HEK293 (cell line): ENCODE measurements around the gene FRYL.
A peak's percentile ranks its signal among the peaks of the same experiment; 100 is the strongest.

Experiments used
- GFI1B ChIP-seq: fragments of 450-650 bp; formaldehyde crosslinking; IDR thresholded peaks from 2 replicates; pipeline ENCODE4 v1.5.1; 2016; ENCODE audit warnings: missing biosample characterization, missing genetic modification characterization
- HOXD13 ChIP-seq: sonication (generic); formaldehyde crosslinking; IDR thresholded peaks from 2 replicates; pipeline ENCODE4 v1.8.0; 2022; ENCODE audit warnings: missing genetic modification reagents, borderline replicate concordance
- RBAK ChIP-seq: fragments of 450-650 bp; formaldehyde crosslinking; IDR thresholded peaks from 2 replicates; pipeline ENCODE4 v1.5.1; 2016; ENCODE audit warnings: missing biosample characterization, missing genetic modification characterization
- TCF7L2 ChIP-seq: IDR thresholded peaks from 2 replicates; pipeline ENCODE4 v1.6.1; 2011; ENCODE audit warnings: low read depth, mild to moderate bottlenecking, inconsistent platforms, low read length, moderate library complexity, borderline replicate concordance
- WT1 ChIP-seq: fragments of 450-650 bp; formaldehyde crosslinking; IDR thresholded peaks from 2 replicates; pipeline ENCODE4 v1.5.1; 2016; ENCODE audit warnings: missing biosample characterization, missing genetic modification characterization
- ZBTB10 ChIP-seq: fragments of 450-650 bp; formaldehyde crosslinking; IDR thresholded peaks from 2 replicates; pipeline ENCODE4 v1.5.1; 2016; ENCODE audit warnings: missing biosample characterization, missing genetic modification characterization
- ZIC2 ChIP-seq: fragments of 450-650 bp; formaldehyde crosslinking; IDR thresholded peaks from 2 replicates; pipeline ENCODE4 v1.5.1; 2016; ENCODE audit warnings: missing biosample characterization, missing genetic modification characterization
- ZNF221 ChIP-seq: fragments of 450-650 bp; formaldehyde crosslinking; IDR thresholded peaks from 2 replicates; pipeline ENCODE4 v1.5.1; 2017; ENCODE audit warnings: missing biosample characterization, missing genetic modification characterization, borderline replicate concordance
- ZNF223 ChIP-seq: fragments of 450-650 bp; formaldehyde crosslinking; IDR thresholded peaks from 2 replicates; pipeline ENCODE4 v1.5.1; 2016; ENCODE audit warnings: missing biosample characterization, missing genetic modification characterization
- ZNF302 ChIP-seq: fragments of 450-650 bp; formaldehyde crosslinking; IDR thresholded peaks from 2 replicates; pipeline ENCODE4 v1.5.1; 2016; ENCODE audit warnings: missing biosample characterization, missing genetic modification characterization, low read depth
- ZNF354C ChIP-seq: fragments of 450-650 bp; formaldehyde crosslinking; IDR thresholded peaks from 2 replicates; pipeline ENCODE4 v1.5.1; 2016; ENCODE audit warnings: missing biosample characterization, missing genetic modification characterization, low read depth, borderline replicate concordance
- ZNF37A ChIP-seq: fragments of 450-650 bp; IDR thresholded peaks from 2 replicates; pipeline ENCODE4 v1.5.1; 2018; ENCODE audit warnings: missing biosample characterization, missing genetic modification characterization
- ZNF416 ChIP-seq: fragments of 450-650 bp; formaldehyde crosslinking; IDR thresholded peaks from 2 replicates; pipeline ENCODE4 v1.5.1; 2016; ENCODE audit warnings: missing biosample characterization, missing genetic modification characterization
- ZNF48 ChIP-seq: fragments of 450-650 bp; formaldehyde crosslinking; IDR thresholded peaks from 2 replicates; pipeline ENCODE4 v1.5.1; 2016; ENCODE audit warnings: missing biosample characterization, missing genetic modification characterization
- ZNF626 ChIP-seq: fragments of 450-650 bp; sonication (Bioruptor Pico); formaldehyde crosslinking; IDR thresholded peaks from 2 replicates; pipeline ENCODE4 v1.5.1; 2018; ENCODE audit warnings: missing biosample characterization, missing genetic modification characterization, inconsistent platforms
- ZNF629 ChIP-seq: fragments of 450-650 bp; formaldehyde crosslinking; IDR thresholded peaks from 2 replicates; pipeline ENCODE4 v1.5.1; 2017; ENCODE audit warnings: missing biosample characterization, missing genetic modification characterization
- ZNF654 ChIP-seq: fragments of 450-650 bp; formaldehyde crosslinking; IDR thresholded peaks from 2 replicates; pipeline ENCODE4 v1.5.1; 2016; ENCODE audit warnings: low read depth, missing biosample characterization, missing genetic modification characterization
- ZNF76 ChIP-seq: fragments of 450-650 bp; formaldehyde crosslinking; IDR thresholded peaks from 2 replicates; pipeline ENCODE4; 2016; ENCODE audit warnings: low read depth, missing biosample characterization, missing genetic modification characterization, borderline replicate concordance
- ZSCAN4 ChIP-seq: fragments of 450-650 bp; formaldehyde crosslinking; IDR thresholded peaks from 2 replicates; pipeline ENCODE4 v1.5.1; 2017; ENCODE audit warnings: missing biosample characterization, missing genetic modification characterization
- TF ChIP-seq, protein P1 (sequence below): fragments of 450-650 bp; formaldehyde crosslinking; IDR thresholded peaks from 2 replicates; pipeline ENCODE4 v1.5.1; 2017; ENCODE audit warnings: missing biosample characterization, missing genetic modification characterization
- TF ChIP-seq, protein P2 (sequence below): fragments of 450-650 bp; IDR thresholded peaks from 2 replicates; pipeline ENCODE4 v1.5.1; 2018; ENCODE audit warnings: missing biosample characterization, mild to moderate bottlenecking, missing genetic modification characterization
- TF ChIP-seq, protein P3 (sequence below): IDR thresholded peaks from 2 replicates; pipeline ENCODE4 v1.6.1; 2011; ENCODE audit warnings: mild to moderate bottlenecking, low read depth, low read length, borderline replicate concordance
- TF ChIP-seq, protein P4 (sequence below): fragments of 450-650 bp; formaldehyde crosslinking; IDR thresholded peaks from 2 replicates; pipeline ENCODE4 v1.5.1; 2017; ENCODE audit warnings: missing biosample characterization, missing genetic modification characterization

FRYL gene

GRCh38 chr4:48779998-48780864 lies at the start of gene FRYL (continued):
- no peak for TF ChIP-seq HOXD13 (CRISPR knock-in tag)
- TF ChIP-seq, protein P1, sequence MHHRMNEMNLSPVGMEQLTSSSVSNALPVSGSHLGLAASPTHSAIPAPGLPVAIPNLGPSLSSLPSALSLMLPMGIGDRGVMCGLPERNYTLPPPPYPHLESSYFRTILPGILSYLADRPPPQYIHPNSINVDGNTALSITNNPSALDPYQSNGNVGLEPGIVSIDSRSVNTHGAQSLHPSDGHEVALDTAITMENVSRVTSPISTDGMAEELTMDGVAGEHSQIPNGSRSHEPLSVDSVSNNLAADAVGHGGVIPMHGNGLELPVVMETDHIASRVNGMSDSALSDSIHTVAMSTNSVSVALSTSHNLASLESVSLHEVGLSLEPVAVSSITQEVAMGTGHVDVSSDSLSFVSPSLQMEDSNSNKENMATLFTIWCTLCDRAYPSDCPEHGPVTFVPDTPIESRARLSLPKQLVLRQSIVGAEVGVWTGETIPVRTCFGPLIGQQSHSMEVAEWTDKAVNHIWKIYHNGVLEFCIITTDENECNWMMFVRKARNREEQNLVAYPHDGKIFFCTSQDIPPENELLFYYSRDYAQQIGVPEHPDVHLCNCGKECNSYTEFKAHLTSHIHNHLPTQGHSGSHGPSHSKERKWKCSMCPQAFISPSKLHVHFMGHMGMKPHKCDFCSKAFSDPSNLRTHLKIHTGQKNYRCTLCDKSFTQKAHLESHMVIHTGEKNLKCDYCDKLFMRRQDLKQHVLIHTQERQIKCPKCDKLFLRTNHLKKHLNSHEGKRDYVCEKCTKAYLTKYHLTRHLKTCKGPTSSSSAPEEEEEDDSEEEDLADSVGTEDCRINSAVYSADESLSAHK (tag by site-specific recombination), result no peak
- TF ChIP-seq ZNF416, result no peak
- TF ChIP-seq ZNF654, result no peak
- TF ChIP-seq ZNF37A (tag by site-specific recombination), result no peak
- no peak for TF ChIP-seq ZSCAN4
- 0 out of 2 replicates have a peak, but pooled peaks have one; percentile 53 for TF ChIP-seq GFI1B (tag by site-specific recombination)
- no peak for TF ChIP-seq RBAK (tag by site-specific recombination)
- no peak for TF ChIP-seq ZNF354C (tag by site-specific recombination)
- TF ChIP-seq, protein P2, sequence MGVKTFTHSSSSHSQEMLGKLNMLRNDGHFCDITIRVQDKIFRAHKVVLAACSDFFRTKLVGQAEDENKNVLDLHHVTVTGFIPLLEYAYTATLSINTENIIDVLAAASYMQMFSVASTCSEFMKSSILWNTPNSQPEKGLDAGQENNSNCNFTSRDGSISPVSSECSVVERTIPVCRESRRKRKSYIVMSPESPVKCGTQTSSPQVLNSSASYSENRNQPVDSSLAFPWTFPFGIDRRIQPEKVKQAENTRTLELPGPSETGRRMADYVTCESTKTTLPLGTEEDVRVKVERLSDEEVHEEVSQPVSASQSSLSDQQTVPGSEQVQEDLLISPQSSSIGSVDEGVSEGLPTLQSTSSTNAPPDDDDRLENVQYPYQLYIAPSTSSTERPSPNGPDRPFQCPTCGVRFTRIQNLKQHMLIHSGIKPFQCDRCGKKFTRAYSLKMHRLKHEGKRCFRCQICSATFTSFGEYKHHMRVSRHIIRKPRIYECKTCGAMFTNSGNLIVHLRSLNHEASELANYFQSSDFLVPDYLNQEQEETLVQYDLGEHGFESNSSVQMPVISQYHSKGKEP (tag by site-specific recombination), result no peak
- TF ChIP-seq TCF7L2, result no peak
- TF ChIP-seq ZIC2 (tag by site-specific recombination), result no peak
- no peak for TF ChIP-seq ZNF76 (tag by site-specific recombination)
- TF ChIP-seq WT1 (tag by site-specific recombination), result no peak
- TF ChIP-seq, protein P3, sequence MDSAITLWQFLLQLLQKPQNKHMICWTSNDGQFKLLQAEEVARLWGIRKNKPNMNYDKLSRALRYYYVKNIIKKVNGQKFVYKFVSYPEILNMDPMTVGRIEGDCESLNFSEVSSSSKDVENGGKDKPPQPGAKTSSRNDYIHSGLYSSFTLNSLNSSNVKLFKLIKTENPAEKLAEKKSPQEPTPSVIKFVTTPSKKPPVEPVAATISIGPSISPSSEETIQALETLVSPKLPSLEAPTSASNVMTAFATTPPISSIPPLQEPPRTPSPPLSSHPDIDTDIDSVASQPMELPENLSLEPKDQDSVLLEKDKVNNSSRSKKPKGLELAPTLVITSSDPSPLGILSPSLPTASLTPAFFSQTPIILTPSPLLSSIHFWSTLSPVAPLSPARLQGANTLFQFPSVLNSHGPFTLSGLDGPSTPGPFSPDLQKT, result peak; percentile 47; the same call in 1 of the 2 replicates
- TF ChIP-seq ZNF629, result no peak
- no peak for TF ChIP-seq ZBTB10 (tag by site-specific recombination)
- TF ChIP-seq ZNF302 (tag by site-specific recombination), result no peak
- no peak for TF ChIP-seq ZNF221 (tag by site-specific recombination)
- TF ChIP-seq ZNF626 (tag by site-specific recombination), result no peak
- TF ChIP-seq, protein P4, sequence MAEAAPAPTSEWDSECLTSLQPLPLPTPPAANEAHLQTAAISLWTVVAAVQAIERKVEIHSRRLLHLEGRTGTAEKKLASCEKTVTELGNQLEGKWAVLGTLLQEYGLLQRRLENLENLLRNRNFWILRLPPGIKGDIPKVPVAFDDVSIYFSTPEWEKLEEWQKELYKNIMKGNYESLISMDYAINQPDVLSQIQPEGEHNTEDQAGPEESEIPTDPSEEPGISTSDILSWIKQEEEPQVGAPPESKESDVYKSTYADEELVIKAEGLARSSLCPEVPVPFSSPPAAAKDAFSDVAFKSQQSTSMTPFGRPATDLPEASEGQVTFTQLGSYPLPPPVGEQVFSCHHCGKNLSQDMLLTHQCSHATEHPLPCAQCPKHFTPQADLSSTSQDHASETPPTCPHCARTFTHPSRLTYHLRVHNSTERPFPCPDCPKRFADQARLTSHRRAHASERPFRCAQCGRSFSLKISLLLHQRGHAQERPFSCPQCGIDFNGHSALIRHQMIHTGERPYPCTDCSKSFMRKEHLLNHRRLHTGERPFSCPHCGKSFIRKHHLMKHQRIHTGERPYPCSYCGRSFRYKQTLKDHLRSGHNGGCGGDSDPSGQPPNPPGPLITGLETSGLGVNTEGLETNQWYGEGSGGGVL, result no peak
- TF ChIP-seq ZNF48 (tag by site-specific recombination), result no peak
- no peak for TF ChIP-seq ZNF223 (tag by site-specific recombination)
